Colon (tissue), 2 donors: ENCODE data around the gene PHGDH.

ENCODE experiments used
- FAIRE-seq: peaks from 2 replicates; lab custom pipeline; 2012; peaks lifted over from hg19 to GRCh38; lab: Jason Lieb, UNC
- donor health status: control.
- donor health status: control.

Gene PHGDH

GRCh38 chr1:119791377-119791776 lies 79.6 kb downstream of the PHGDH start:
- no peak for FAIRE-seq
